ENCODE results near the gene CAPN13.

DNA sequence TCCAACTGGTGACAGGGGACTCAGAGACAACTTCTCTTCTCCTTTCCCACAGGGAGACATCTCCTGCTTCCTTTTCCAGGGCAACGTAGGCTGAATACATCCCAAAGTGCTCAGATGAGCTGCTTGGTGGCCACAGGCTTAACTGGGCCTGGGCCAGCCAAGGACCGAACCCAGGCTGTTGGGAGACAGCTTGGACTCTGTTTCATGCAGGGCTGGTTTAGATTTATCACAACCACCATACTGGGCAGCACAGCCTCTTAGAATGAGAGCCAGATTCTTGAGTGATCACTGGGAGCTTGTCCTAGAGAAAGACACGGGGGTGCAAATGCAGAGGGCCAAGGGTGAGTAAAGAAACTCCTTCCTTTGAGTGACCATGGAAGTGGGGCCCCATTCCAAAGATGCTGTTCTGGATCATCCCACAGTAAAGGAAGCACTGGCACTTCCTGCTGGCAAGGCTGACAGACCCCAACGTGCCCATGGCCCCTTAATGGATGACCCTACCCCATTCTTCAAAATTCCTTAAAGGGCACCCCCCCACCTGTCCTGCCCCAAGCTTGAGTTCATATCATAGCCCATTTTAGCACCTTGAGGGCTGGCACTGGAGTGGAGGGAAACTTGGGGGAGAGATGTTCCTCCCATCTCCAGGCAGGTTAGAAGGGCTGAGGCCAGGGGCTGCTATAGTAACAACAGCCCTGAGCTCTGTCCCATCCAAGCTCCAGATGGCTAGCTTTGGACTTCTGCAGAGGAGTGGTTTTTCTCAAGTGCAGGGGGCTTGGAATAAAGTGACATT is 84.1 kb downstream of the CAPN13 start:
- TF ChIP-seq, protein P1, sequence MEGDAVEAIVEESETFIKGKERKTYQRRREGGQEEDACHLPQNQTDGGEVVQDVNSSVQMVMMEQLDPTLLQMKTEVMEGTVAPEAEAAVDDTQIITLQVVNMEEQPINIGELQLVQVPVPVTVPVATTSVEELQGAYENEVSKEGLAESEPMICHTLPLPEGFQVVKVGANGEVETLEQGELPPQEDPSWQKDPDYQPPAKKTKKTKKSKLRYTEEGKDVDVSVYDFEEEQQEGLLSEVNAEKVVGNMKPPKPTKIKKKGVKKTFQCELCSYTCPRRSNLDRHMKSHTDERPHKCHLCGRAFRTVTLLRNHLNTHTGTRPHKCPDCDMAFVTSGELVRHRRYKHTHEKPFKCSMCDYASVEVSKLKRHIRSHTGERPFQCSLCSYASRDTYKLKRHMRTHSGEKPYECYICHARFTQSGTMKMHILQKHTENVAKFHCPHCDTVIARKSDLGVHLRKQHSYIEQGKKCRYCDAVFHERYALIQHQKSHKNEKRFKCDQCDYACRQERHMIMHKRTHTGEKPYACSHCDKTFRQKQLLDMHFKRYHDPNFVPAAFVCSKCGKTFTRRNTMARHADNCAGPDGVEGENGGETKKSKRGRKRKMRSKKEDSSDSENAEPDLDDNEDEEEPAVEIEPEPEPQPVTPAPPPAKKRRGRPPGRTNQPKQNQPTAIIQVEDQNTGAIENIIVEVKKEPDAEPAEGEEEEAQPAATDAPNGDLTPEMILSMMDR (IDR thresholded peaks at IDR 0.05) = no peak
- no peak for TF ChIP-seq POLR2A (IDR thresholded peaks at IDR 0.05)

Measured in heart left ventricle (tissue), 13 donors.